Measurements from ENCODE around the gene ADAM8. TPM values are rescaled to one million over a fixed set of nuclear protein-coding genes. Genes with fewer than 3 reads are reported as not detected.
"Not testable (repeated sequence)": the region's sequence is repeated elsewhere in the genome, so short reads cannot be mapped to it uniquely, and the experiment has no call there.

The ADAM8 gene
- total and polyA plus RNA-seq, 9 donors = 0.48 to 5.9 (median 3.4) TPM

GRCh38 chr10:133235932-133236331 lies 40.7 kb downstream of the ADAM8 start:
- H3K27ac ChIP-seq = no peak overlapping the region
- no peak for DNase-seq
- H3K36me3 ChIP-seq = no peaks in the 10 kb centered on the region
- peaks cover 7% of the 10 kb centered on the region for H3K27me3 ChIP-seq
- no peak overlapping the region for H3K4me3 ChIP-seq
- no peak for TF ChIP-seq EP300 (IDR thresholded peaks at IDR 0.05)
- no peak for TF ChIP-seq POLR2A (IDR thresholded peaks at IDR 0.05)
- TF ChIP-seq CTCF (IDR thresholded peaks at IDR 0.05) = no peak
- intact Hi-C loops (cut with DNase I) = no loop called here
- H3K4me1 ChIP-seq (ENCODE audit: insufficient read depth) = peaks cover 6% of the 10 kb centered on the region
- WGBS, 3 donors = 29 to 61% (median 46%) methylated on average over 16 to 18 of the region's 18 CpGs
- no peaks in the 10 kb centered on the region for H3K9me3 ChIP-seq

- 52 to 60% (median 56%) methylated on average over 35 to 48 of the region's 48 CpGs for WGBS, 3 donors
- intact Hi-C loops (cut with DNase I) = no loop called here
- Histone ChIP-seq H3K36me3 (no peaks in the 10 kb centered on the region), H3K27ac (no peak overlapping the region), H3K9me3 (no peaks in the 10 kb centered on the region), H3K27me3 (peaks cover 7% of the 10 kb centered on the region), H3K4me3 (no peak overlapping the region), H3K4me1 (ENCODE audit: insufficient read depth) (peaks cover 8% of the 10 kb centered on the region)
- DNase-seq = no peak
- TF ChIP-seq CTCF (IDR thresholded peaks at IDR 0.05) (no peak), EP300 (IDR thresholded peaks at IDR 0.05) (no peak), POLR2A (IDR thresholded peaks at IDR 0.05) (no peak)
Observed at GRCh38 chr10:133235265-133235855, 41.3 kb downstream of the ADAM8 start.

GRCh38 chr10:133234796-133235195 lies 41.9 kb downstream of the ADAM8 start:
- H3K4me3 ChIP-seq; H3K36me3 ChIP-seq; H3K9me3 ChIP-seq; H3K27me3 ChIP-seq; H3K27ac ChIP-seq; H3K4me1 ChIP-seq (ENCODE audit: insufficient read depth); intact Hi-C loops (cut with DNase I); DNase-seq: not testable (repeated sequence)
- WGBS, 3 donors = 84 to 91% (median 85%) methylated on average over 8 to 10 of the region's 10 CpGs

GRCh38 chr10:133231946-133232574 lies 44.6 kb downstream of the ADAM8 start:
- H3K27me3 ChIP-seq = peaks cover 7% of the 10 kb centered on the region
- H3K9me3 ChIP-seq = no peaks in the 10 kb centered on the region
- H3K27ac ChIP-seq = no peak overlapping the region
- DNase-seq = no peak
- H3K4me3 ChIP-seq = no peak overlapping the region
- intact Hi-C loops (cut with DNase I) = no loop called here
- WGBS, 3 donors = 74 to 85% (median 80%) methylated on average over 11 of the region's 11 CpGs
- H3K4me1 ChIP-seq (ENCODE audit: insufficient read depth) = peaks cover 9% of the 10 kb centered on the region
- TF ChIP-seq EP300 (IDR thresholded peaks at IDR 0.05) (no peak), POLR2A (IDR thresholded peaks at IDR 0.05) (no peak), CTCF (IDR thresholded peaks at IDR 0.05) (no peak)
- no peaks in the 10 kb centered on the region for H3K36me3 ChIP-seq

- H3K36me3 ChIP-seq = no peaks in the 10 kb centered on the region
- H3K4me1 ChIP-seq (ENCODE audit: insufficient read depth) = peaks cover 9% of the 10 kb centered on the region
- TF ChIP-seq EP300 (IDR thresholded peaks at IDR 0.05) (no peak), POLR2A (IDR thresholded peaks at IDR 0.05) (no peak), CTCF (IDR thresholded peaks at IDR 0.05) (no peak)
- intact Hi-C loops (cut with DNase I) = no loop called here
- no peak for DNase-seq
- H3K9me3 ChIP-seq = no peaks in the 10 kb centered on the region
- H3K4me3 ChIP-seq = no peak overlapping the region
- H3K27ac ChIP-seq = no peak overlapping the region
- peaks cover under 1% of the 10 kb centered on the region for H3K27me3 ChIP-seq
- WGBS, 3 donors = 14 to 16% (median 15%) methylated on average over 33 to 44 of the region's 44 CpGs
Observed at GRCh38 chr10:133231244-133231945, 45.3 kb downstream of the ADAM8 start.
